Thyroid gland (tissue), 4 donors: ENCODE data around the gene EHMT1. TPM values are rescaled to one million over a fixed set of nuclear protein-coding genes. Genes with fewer than 3 reads are reported as not detected.
A peak's percentile ranks its signal among the peaks of the same experiment; 100 is the strongest.

Experiments used
- DNase-seq, 2 donors: peaks; one replicate each; pipeline ENCODE4 v3.0.0-alpha.2; 2019
- H3K27ac ChIP-seq, 3 donors: fragments of 200-600 bp; sonication (generic); 1 replicate in 2 of 3; 2 replicates in 1 of 3; pipeline ENCODE4 v1.5.1; 2016 to 2019; ENCODE audit warnings: mild to moderate bottlenecking in 1 of 3, moderate library complexity in 1 of 3
- H3K27me3 ChIP-seq: fragments of 200-600 bp; sonication (generic); one replicate; pipeline ENCODE4 v1.5.1; 2019
- H3K36me3 ChIP-seq, 2 donors: fragments of 200-600 bp; sonication (generic); one replicate each; pipeline ENCODE4 v1.5.1; 2016 to 2019
- H3K4me1 ChIP-seq, 2 donors: fragments of 200-600 bp; sonication (generic); one replicate each; pipeline ENCODE4 v1.5.1; 2017 to 2019
- H3K4me3 ChIP-seq, 3 donors: fragments of 200-600 bp; sonication (generic); replicated peaks in 1 of 3; 1 replicate in 2 of 3; 2 replicates in 1 of 3; pipeline ENCODE4 v1.5.1; 2016; ENCODE audit warnings: mild to moderate bottlenecking in 1 of 3
- H3K9me3 ChIP-seq: fragments of 200-600 bp; sonication (generic); one replicate; pipeline ENCODE4 v1.5.1; 2017
- POLR2A ChIP-seq, 2 donors: fragments of 450-650 bp; IDR thresholded peaks; one replicate each; pipeline ENCODE4 v1.6.1; 2017; ENCODE audit warnings: antibody characterized with exemption in 2 of 2, mild to moderate bottlenecking in 2 of 2, moderate library complexity in 1 of 2
- WGBS, 2 donors: methylation state at CpG; one replicate each; pipeline ENCODE4 v1.1.5; 2017; 5-methylcytosine and 5-hydroxymethylcytosine counted together
- intact Hi-C: fragments of 100-400 bp; cut with DNase I; formaldehyde crosslinking; loops from one replicate; pipeline ENCODE4 v1.15.1; 2023
- total RNA-seq, 4 donors: library from RNA; depleted of rRNA; stranded (reverse); fragments of >200 nt; gene quantifications; one replicate each; pipeline ENCODE4 v1.2.3, GENCODE V29; 2016
- TF ChIP-seq, protein P1 (sequence below), 6 experiments: fragments of 200-600 bp in 3 of 6; fragments of 450-650 bp in 3 of 6; sonication (generic) in 3 of 6; IDR thresholded peaks; one replicate each; pipeline ENCODE4 v1.5.1; 2016 to 2019; ENCODE audit warnings: antibody characterized with exemption in 6 of 6, mild to moderate bottlenecking in 2 of 6, inconsistent platforms in 1 of 6, moderate library complexity in 1 of 6

EHMT1 gene
- total RNA-seq, 4 donors from 2014 or later: 56.8 to 99.5 (median 94.4) TPM

DNA sequence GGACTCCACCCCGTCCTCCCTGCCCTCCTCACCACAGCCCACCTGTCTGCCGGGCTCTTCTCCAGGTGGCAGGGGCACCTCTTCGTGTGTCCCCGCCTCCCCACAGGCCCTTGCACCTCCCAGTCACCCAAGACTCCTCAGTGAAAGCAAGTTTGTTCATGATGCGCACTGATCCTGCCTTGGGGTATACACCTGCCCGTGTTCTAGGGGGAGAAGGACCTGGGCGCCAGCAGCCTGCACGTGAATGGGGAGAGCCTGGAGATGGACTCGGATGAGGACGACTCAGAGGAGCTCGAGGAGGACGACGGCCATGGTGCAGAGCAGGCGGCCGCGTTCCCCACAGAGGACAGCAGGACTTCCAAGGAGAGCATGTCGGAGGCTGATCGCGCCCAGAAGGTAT, 124.9 kb downstream of the EHMT1 start:
- peaks cover 9 to 22% of the 10 kb centered on the region in 2 donors for H3K4me1 ChIP-seq
- H3K36me3 ChIP-seq: peaks cover 7 to 13% of the 10 kb centered on the region in 2 donors
- no peak for TF ChIP-seq POLR2A (IDR thresholded peaks at IDR 0.05)
- TF ChIP-seq, protein P1, sequence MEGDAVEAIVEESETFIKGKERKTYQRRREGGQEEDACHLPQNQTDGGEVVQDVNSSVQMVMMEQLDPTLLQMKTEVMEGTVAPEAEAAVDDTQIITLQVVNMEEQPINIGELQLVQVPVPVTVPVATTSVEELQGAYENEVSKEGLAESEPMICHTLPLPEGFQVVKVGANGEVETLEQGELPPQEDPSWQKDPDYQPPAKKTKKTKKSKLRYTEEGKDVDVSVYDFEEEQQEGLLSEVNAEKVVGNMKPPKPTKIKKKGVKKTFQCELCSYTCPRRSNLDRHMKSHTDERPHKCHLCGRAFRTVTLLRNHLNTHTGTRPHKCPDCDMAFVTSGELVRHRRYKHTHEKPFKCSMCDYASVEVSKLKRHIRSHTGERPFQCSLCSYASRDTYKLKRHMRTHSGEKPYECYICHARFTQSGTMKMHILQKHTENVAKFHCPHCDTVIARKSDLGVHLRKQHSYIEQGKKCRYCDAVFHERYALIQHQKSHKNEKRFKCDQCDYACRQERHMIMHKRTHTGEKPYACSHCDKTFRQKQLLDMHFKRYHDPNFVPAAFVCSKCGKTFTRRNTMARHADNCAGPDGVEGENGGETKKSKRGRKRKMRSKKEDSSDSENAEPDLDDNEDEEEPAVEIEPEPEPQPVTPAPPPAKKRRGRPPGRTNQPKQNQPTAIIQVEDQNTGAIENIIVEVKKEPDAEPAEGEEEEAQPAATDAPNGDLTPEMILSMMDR (IDR thresholded peaks at IDR 0.05): no peak
- H3K27ac ChIP-seq: no peak overlapping the region
- no peaks in the 10 kb centered on the region for H3K27me3 ChIP-seq
- intact Hi-C loops: no loop called here
- no peaks in the 10 kb centered on the region for H3K9me3 ChIP-seq
- no peak overlapping the region for H3K4me3 ChIP-seq
- DNase-seq: no peak
- 93 to 96% methylated on average over 19 of the region's 19 CpGs for WGBS, 2 donors

DNA sequence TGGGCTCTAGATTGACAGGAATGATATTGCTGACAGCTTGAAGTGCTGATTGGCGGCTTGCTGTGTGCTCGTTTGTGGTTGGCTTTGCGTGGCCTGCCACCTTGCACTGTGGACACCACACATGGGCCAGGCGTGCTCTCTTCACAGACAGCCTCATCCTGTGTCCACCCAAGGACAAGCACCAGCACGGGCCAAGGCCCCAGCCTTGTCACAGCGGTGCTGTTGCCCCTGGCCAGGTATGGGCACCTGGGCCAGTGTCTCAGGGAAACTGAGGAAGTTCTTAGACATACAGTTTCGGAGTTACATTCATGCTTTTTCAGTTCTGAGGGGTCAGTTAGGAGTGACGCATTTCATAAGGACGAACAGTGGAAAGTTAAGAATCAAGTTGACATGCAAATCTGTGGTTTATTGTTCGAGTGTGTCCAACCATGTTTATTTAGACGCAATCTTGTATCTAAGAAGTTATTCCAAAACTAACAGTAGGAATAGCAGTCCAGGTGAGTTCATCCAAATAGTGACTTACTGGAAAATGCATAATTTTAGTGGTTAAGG, 125.9 kb downstream of the EHMT1 start:
- Histone ChIP-seq H3K4me3 (no peak overlapping the region), H3K27me3 (no peaks in the 10 kb centered on the region), H3K36me3 (peaks cover 7 to 13% of the 10 kb centered on the region in 2 donors), H3K9me3 (no peaks in the 10 kb centered on the region), H3K4me1 (peaks cover 14 to 19% of the 10 kb centered on the region in 2 donors), H3K27ac (no peak overlapping the region)
- intact Hi-C loops: no loop called here
- DNase-seq: no peak
- WGBS, 2 donors: 93 to 95% methylated on average over 9 to 11 of the region's 11 CpGs
- TF ChIP-seq, protein P1 (IDR thresholded peaks at IDR 0.05): no peak
- no peak for TF ChIP-seq POLR2A (IDR thresholded peaks at IDR 0.05)

DNA sequence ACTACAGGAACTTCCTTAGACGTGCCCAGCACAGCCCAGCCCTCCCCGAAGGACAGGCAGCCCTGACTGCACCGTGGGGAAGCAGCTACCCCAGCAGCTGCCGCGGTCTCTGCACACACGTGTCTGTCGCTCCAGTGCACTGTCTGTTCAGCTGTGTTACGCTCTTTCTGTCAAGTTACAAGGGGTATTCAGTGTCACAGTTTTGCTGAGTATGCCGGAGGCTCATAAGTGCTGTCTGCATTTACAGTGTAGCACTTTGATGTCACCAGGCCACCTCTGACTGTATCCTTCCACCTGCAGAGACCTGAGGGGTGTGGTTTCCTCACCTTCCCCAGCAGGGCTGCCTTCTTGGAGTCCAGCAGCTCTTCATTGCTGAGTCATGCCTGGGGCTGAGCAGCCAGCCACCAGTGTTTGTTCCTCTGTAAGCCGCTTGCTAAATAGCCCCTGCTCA, 126.8 kb downstream of the EHMT1 start:
- TF ChIP-seq POLR2A (IDR thresholded peaks at IDR 0.05): no peak
- TF ChIP-seq, protein P1 (IDR thresholded peaks at IDR 0.05): no peak
- DNase-seq: peak; percentile 35 to 47
- Histone ChIP-seq H3K4me1 (peaks cover 17 to 18% of the 10 kb centered on the region in 2 donors), H3K36me3 (peaks cover 7 to 13% of the 10 kb centered on the region in 2 donors), H3K27me3 (no peaks in the 10 kb centered on the region), H3K4me3 (no peak overlapping the region), H3K9me3 (no peaks in the 10 kb centered on the region), H3K27ac (peak overlapping the region in 1 of 3 donors; percentile 3)
- intact Hi-C loops: no loop called here
- 65 to 78% methylated on average over 10 of the region's 10 CpGs for WGBS, 2 donors

DNA sequence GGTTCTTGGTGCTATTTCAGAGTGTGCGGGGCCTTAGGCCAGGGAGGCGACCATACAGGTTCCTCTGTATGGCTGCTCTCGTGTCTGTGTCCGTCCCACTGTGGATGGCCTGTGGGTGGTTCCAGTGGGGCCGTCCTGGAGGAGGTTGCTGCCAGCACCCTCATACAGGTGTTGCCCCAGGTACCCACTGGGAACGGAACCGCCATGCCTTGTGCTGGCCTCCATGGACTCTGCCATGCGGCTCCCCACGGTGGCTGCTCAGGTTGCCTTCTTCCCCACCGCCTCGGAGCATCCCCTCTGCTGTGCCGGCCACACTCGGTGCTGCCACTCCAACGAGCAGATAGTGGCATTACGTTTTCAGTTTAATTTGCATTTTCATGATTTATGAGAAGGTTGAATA, 129.5 kb downstream of the EHMT1 start:
- no peak overlapping the region for H3K27ac ChIP-seq
- intact Hi-C loops: no loop called here
- no peaks in the 10 kb centered on the region for H3K9me3 ChIP-seq
- peaks cover 21 to 22% of the 10 kb centered on the region in 2 donors for H3K4me1 ChIP-seq
- no peak for DNase-seq
- 95 to 97% methylated on average over 15 of the region's 15 CpGs for WGBS, 2 donors
- H3K4me3 ChIP-seq: no peak overlapping the region
- H3K36me3 ChIP-seq: peaks cover 16 to 17% of the 10 kb centered on the region in 2 donors
- H3K27me3 ChIP-seq: no peaks in the 10 kb centered on the region
- TF ChIP-seq POLR2A (IDR thresholded peaks at IDR 0.05): no peak
- TF ChIP-seq, protein P1 (IDR thresholded peaks at IDR 0.05): no peak

DNA sequence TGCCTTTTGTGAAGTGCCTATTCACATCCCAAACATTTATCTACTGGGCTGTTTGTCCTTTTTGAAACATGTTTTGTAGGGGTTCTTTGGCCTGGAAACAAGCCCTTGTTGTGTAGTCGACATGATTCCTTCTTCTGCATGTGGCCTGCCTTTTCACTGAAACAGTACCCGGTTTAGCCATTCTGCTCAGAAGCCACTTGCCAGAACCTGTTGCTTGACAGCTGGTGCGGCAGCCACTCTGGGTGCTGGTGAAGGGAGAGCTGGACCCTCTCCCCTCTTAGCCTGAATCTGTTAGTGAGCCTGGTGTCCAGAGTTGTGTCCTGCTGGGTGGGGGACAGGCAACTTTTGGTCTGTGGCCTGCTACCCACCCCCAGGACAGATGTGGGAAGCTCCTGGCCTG, 129.9 kb downstream of the EHMT1 start:
- Histone ChIP-seq H3K9me3 (no peaks in the 10 kb centered on the region), H3K36me3 (peaks cover 16 to 17% of the 10 kb centered on the region in 2 donors), H3K4me3 (no peak overlapping the region), H3K27ac (no peak overlapping the region), H3K27me3 (no peaks in the 10 kb centered on the region), H3K4me1 (peaks cover 21 to 22% of the 10 kb centered on the region in 2 donors)
- WGBS, 2 donors: 83 to 88% methylated on average over 3 of the region's 3 CpGs
- no peak for DNase-seq
- intact Hi-C loops: no loop called here
- TF ChIP-seq, protein P1 (IDR thresholded peaks at IDR 0.05): no peak
- TF ChIP-seq POLR2A (IDR thresholded peaks at IDR 0.05): no peak
